HCT116 (cell line): ENCODE data around the gene CTNNA1. TPM values are rescaled to one million over a fixed set of nuclear protein-coding genes. Genes with fewer than 3 reads are reported as not detected.

Experiments
- ATAC-seq: fragments of 200-7000 bp; cut with Tn5 transposase; 2 replicates; pipeline ENCODE4 v1.9.1; 2020; ENCODE audit warnings: mild to moderate bottlenecking, moderate library complexity
- BruUV-seq: library from RNA; stranded (reverse); fragments of 400-500 nt; replicated peaks from 2 replicates; lab custom pipeline; 2021; lab: Mats Ljungman, UMichigan
- CTCF ChIA-PET: fragments of 300-600 bp; sonication (Branson Sonifier 250); formaldehyde crosslinking; loops from one replicate; lab custom pipeline; 2021; ENCODE audit warnings: antibody characterized with exemption; lab: Charles Lee
- POLR2A ChIA-PET: fragments of 300-600, 350-600 bp; sonication (Branson Sonifier 250); formaldehyde crosslinking; loops from one replicate; lab custom pipeline; 2021; ENCODE audit warnings: antibody characterized with exemption; lab: Charles Lee
- RAD21 ChIA-PET, 2 experiments: fragments of 300-600 bp; sonication (Branson Sonifier 250); formaldehyde crosslinking; loops; one replicate each; lab custom pipeline; 2023; ENCODE audit warnings: low total read pairs in 2 of 2; ENCODE audit not compliant: uncharacterized antibody in 2 of 2, unreplicated experiment in 2 of 2, low non-redundant PET in 1 of 2; lab: Charles Lee
- DNase-seq: peaks from one replicate; pipeline ENCODE4 v3.0.0-alpha.2; 2010; ENCODE audit warnings: low read depth, low spot score
- H2AFZ ChIP-seq: fragments of 200-600 bp; shearing (Covaris generic), sonication (generic); 2 replicates; pipeline ENCODE4 v1.6.1; 2017; ENCODE audit warnings: low read depth, mixed run types, mixed read lengths, antibody characterized with exemption, low read length; ENCODE audit not compliant: poor library complexity, severe bottlenecking
- H3K27ac ChIP-seq: 2 replicates; pipeline ENCODE4 v1.5.1; 2012; ENCODE audit warnings: low read depth, low read length
- H3K27me3 ChIP-seq: fragments of 200-600 bp; sonication (generic); 2 replicates; pipeline ENCODE4 v1.6.1; 2016; ENCODE audit warnings: mixed run types, low read length, mixed read lengths; ENCODE audit not compliant: insufficient read depth
- H3K36me3 ChIP-seq, 2 experiments: fragments of 200-500 bp in 1 of 2; fragments of 200-600 bp in 1 of 2; sonication (Bioruptor generic) in 1 of 2; sonication (generic) in 1 of 2; 2 replicates each; pipeline versions ENCODE4 v1.5.1 to v1.6.1; 2014 to 2016; ENCODE audit warnings: low read length in 2 of 2, inconsistent platforms in 1 of 2, mixed read lengths in 1 of 2, mixed run types in 1 of 2; ENCODE audit not compliant: insufficient read depth in 2 of 2, control insufficient read depth in 1 of 2
- H3K4me1 ChIP-seq, 2 experiments: fragments of 200-600 bp in 1 of 2; sonication (generic) in 1 of 2; 2 replicates each; pipeline versions ENCODE4 v1.5.1 to v1.6.1; 2012 to 2017; ENCODE audit warnings: low read length in 2 of 2, inconsistent platforms in 1 of 2, mild to moderate bottlenecking in 1 of 2, mixed read lengths in 1 of 2, mixed run types in 1 of 2, moderate library complexity in 1 of 2; ENCODE audit not compliant: insufficient read depth in 2 of 2, control insufficient read depth in 1 of 2
- H3K4me2 ChIP-seq: fragments of 200-600 bp; sonication (generic); 2 replicates; pipeline ENCODE4 v1.6.1; 2017; ENCODE audit warnings: mixed run types, low read length, mixed read lengths
- H3K4me3 ChIP-seq, 2 experiments: fragments of 200-600 bp in 1 of 2; sonication (generic) in 1 of 2; replicated peaks in 1 of 2; 2 replicates each; pipeline ENCODE4 v1.5.1; 2011 to 2016; ENCODE audit warnings: low read length in 2 of 2, control low read depth in 1 of 2, low read depth in 1 of 2, mild to moderate bottlenecking in 1 of 2, mixed read lengths in 1 of 2, mixed run types in 1 of 2
- H3K79me2 ChIP-seq: fragments of 200-600 bp; sonication (generic); 2 replicates; pipeline ENCODE4 v1.6.1; 2017; ENCODE audit warnings: mild to moderate bottlenecking, mixed run types, low read length, moderate library complexity, mixed read lengths; ENCODE audit not compliant: insufficient read depth
- H3K9ac ChIP-seq: fragments of 200-600 bp; sonication (generic); 2 replicates; pipeline ENCODE4 v1.6.1; 2016; ENCODE audit warnings: low read length, mixed read lengths
- H3K9me2 ChIP-seq: fragments of 200-600 bp; sonication (generic), shearing (Covaris generic); 2 replicates; pipeline ENCODE4 v1.6.1; 2017; ENCODE audit warnings: mixed run types, mild to moderate bottlenecking, moderate library complexity; ENCODE audit not compliant: insufficient read depth
- H3K9me3 ChIP-seq, 2 experiments: fragments of 200-500 bp in 1 of 2; fragments of 200-600 bp in 1 of 2; sonication (Bioruptor generic) in 1 of 2; sonication (generic) in 1 of 2; 2 replicates each; pipeline ENCODE4 v1.6.1; 2014 to 2017; ENCODE audit warnings: low read length in 2 of 2, mixed read lengths in 2 of 2, inconsistent platforms in 1 of 2, low read depth in 1 of 2, mild to moderate bottlenecking in 1 of 2, mixed run types in 1 of 2, moderate library complexity in 1 of 2; ENCODE audit not compliant: control insufficient read depth in 1 of 2, insufficient read depth in 1 of 2
- H4K20me1 ChIP-seq: fragments of 200-600 bp; sonication (generic), shearing (Covaris generic); 2 replicates; pipeline ENCODE4 v1.6.1; 2017; ENCODE audit warnings: mixed run types, mild to moderate bottlenecking, moderate library complexity; ENCODE audit not compliant: insufficient read depth
- CBX3 ChIP-seq: IDR thresholded peaks from 2 replicates; pipeline ENCODE4 v1.6.1; 2012; ENCODE audit warnings: low read depth
- EGR1 ChIP-seq: IDR thresholded peaks from 2 replicates; pipeline ENCODE4 v1.6.1; 2012; ENCODE audit warnings: low read depth
- ELF1 ChIP-seq: IDR thresholded peaks from 2 replicates; pipeline ENCODE4 v1.6.1; 2012; ENCODE audit warnings: low read depth, borderline replicate concordance
- EZH2 ChIP-seq: fragments of 200-600 bp; sonication (generic); IDR thresholded peaks from 2 replicates; pipeline ENCODE4 v1.6.1; 2017; ENCODE audit warnings: antibody characterized with exemption, mixed run types
- REST ChIP-seq: IDR thresholded peaks from 2 replicates; pipeline ENCODE4 v1.6.1; 2012; ENCODE audit warnings: low read depth
- TCF7L2 ChIP-seq: IDR thresholded peaks from 2 replicates; pipeline ENCODE4 v1.7.0; 2011; ENCODE audit warnings: borderline replicate concordance, inconsistent platforms; ENCODE audit not compliant: insufficient read depth, insufficient read length; ENCODE audit errors: extremely low read depth
- intact Hi-C: fragments of 100-400 bp; cut with micrococcal nuclease; formaldehyde crosslinking; loops from 2 replicates; pipeline ENCODE4 v1.10.0; 2022
- total RNA-seq: library from RNA; stranded (reverse); gene quantifications from one replicate; pipeline ENCODE4 v1.2.1, GENCODE V29; 2021; ENCODE audit not compliant: unreplicated experiment

Gene CTNNA1
- total RNA-seq, 1 experiment from 2014 or later: 313 TPM

- Histone ChIP-seq H3K4me3 (no peak overlapping the region), H3K4me2 (no peak overlapping the region), H3K27me3 (no peaks in the 10 kb centered on the region), H3K9me2 (no peaks in the 10 kb centered on the region), H3K79me2 (peaks cover 90% of the 10 kb centered on the region), H4K20me1 (no peaks in the 10 kb centered on the region; the same call in 1 of the 2 replicates), H3K36me3 (peaks cover 28 to 31% of the 10 kb centered on the region in 2 experiments), H3K9ac (no peak overlapping the region), H3K4me1 (no peaks in the 10 kb centered on the region), H3K27ac (no peak overlapping the region), H3K9me3 (no peaks in the 10 kb centered on the region), H2AFZ (no peak overlapping the region)
- CTCF ChIA-PET: no interaction called here
- no peak for DNase-seq
- ATAC-seq: no peak
- TF ChIP-seq TCF7L2 (no peak), CBX3 (no peak), EZH2 (no peak), ELF1 (no peak), EGR1 (no peak), REST (no peak)
- RAD21 ChIA-PET: no interaction called here
- POLR2A ChIA-PET: no interaction called here
- BruUV-seq: no TSS peak
- intact Hi-C loops: no loop called here
Observed at GRCh38 chr5:138783976-138784375, 30.8 kb downstream of the CTNNA1 start.
